Vagina (tissue), 2 donors: ENCODE results near the gene TATDN2. TPM values are rescaled to one million over a fixed set of nuclear protein-coding genes. Genes with fewer than 3 reads are reported as not detected.
A peak's percentile ranks its signal among the peaks of the same experiment; 100 is the strongest.

ENCODE experiments used
- DNase-seq, 2 donors: peaks; one replicate each; pipeline ENCODE4 v3.0.0-alpha.2; 2017; ENCODE audit errors: extremely low spot score in 2 of 2
- H3K27ac ChIP-seq: fragments of 200-600 bp; sonication (generic); one replicate; pipeline ENCODE4 v1.5.1; 2019
- H3K27me3 ChIP-seq: fragments of 200-600 bp; sonication (generic); one replicate; pipeline ENCODE4 v1.5.1; 2019
- H3K36me3 ChIP-seq, 2 donors: fragments of 200-600 bp; sonication (generic); one replicate each; pipeline ENCODE4 v1.5.1; 2017 to 2019
- H3K4me1 ChIP-seq: fragments of 200-600 bp; sonication (generic); one replicate; pipeline ENCODE4 v1.5.1; 2019
- H3K4me3 ChIP-seq, 2 donors: fragments of 200-600 bp; sonication (generic); 1 replicate in 1 of 2; 2 replicates in 1 of 2; pipeline ENCODE4 v1.5.1; 2016 to 2019
- H3K9me3 ChIP-seq: fragments of 200-600 bp; sonication (generic); one replicate; pipeline ENCODE4 v1.5.1; 2019
- CTCF ChIP-seq, 3 experiments: fragments of 450-650 bp in 2 of 3; fragments of 200-600 bp in 1 of 3; sonication (generic) in 1 of 3; IDR thresholded peaks; one replicate each; pipeline ENCODE4 v1.5.1; 2017 to 2019; ENCODE audit warnings: antibody characterized with exemption in 3 of 3, mild to moderate bottlenecking in 2 of 3, moderate library complexity in 2 of 3
- POLR2A ChIP-seq, 2 donors: fragments of 450-650 bp; IDR thresholded peaks; one replicate each; pipeline ENCODE4 v1.6.1; 2017; ENCODE audit warnings: antibody characterized with exemption in 2 of 2, mild to moderate bottlenecking in 2 of 2, moderate library complexity in 2 of 2
- POLR2AphosphoS5 ChIP-seq, 2 donors: sonication (generic); formaldehyde crosslinking; IDR thresholded peaks; one replicate each; pipeline ENCODE4 v1.9.0; 2017; ENCODE audit warnings: antibody characterized with exemption in 2 of 2, mild to moderate bottlenecking in 2 of 2, low read depth in 1 of 2; ENCODE audit not compliant: insufficient read depth in 1 of 2
- intact Hi-C: fragments of 100-400 bp; cut with DNase I; formaldehyde crosslinking; loops from one replicate; pipeline ENCODE4 v1.15.1; 2023
- total RNA-seq: library from RNA; depleted of rRNA; stranded (reverse); fragments of >200 nt; gene quantifications from one replicate; pipeline ENCODE4 v1.2.3, GENCODE V29; 2016

Gene TATDN2
- total RNA-seq, 1 donor from 2014 or later, result 34.4 TPM

- intact Hi-C loops, result no loop called here
- no peaks in the 10 kb centered on the region for H3K9me3 ChIP-seq
- DNase-seq, result no peak
- TF ChIP-seq CTCF (IDR thresholded peaks at IDR 0.05), result no peak
- TF ChIP-seq POLR2A (IDR thresholded peaks at IDR 0.05), result no peak
- no peak for TF ChIP-seq POLR2AphosphoS5 (IDR thresholded peaks at IDR 0.05; ENCODE audit: insufficient read depth in 1 of 2, low read depth in 1 of 2)
- H3K4me1 ChIP-seq, result no peaks in the 10 kb centered on the region
- H3K36me3 ChIP-seq, result peaks cover 0 to 26% of the 10 kb centered on the region in 2 donors
- H3K4me3 ChIP-seq, result no peak overlapping the region
- no peak overlapping the region for H3K27ac ChIP-seq
- no peaks in the 10 kb centered on the region for H3K27me3 ChIP-seq
Measured at GRCh38 chr3:10286133-10286524, 37.9 kb downstream of the TATDN2 start.

GRCh38 chr3:10286596-10287295 lies 38.5 kb downstream of the TATDN2 start:
- Histone ChIP-seq H3K4me3 (no peak overlapping the region), H3K27me3 (no peaks in the 10 kb centered on the region), H3K27ac (no peak overlapping the region), H3K4me1 (no peaks in the 10 kb centered on the region), H3K36me3 (peaks cover 0 to 24% of the 10 kb centered on the region in 2 donors), H3K9me3 (no peaks in the 10 kb centered on the region)
- TF ChIP-seq POLR2AphosphoS5 (IDR thresholded peaks at IDR 0.05; ENCODE audit: insufficient read depth in 1 of 2, low read depth in 1 of 2), result no peak
- TF ChIP-seq CTCF (IDR thresholded peaks at IDR 0.05), result peak in 1 of 3 experiments; percentile 13
- TF ChIP-seq POLR2A (IDR thresholded peaks at IDR 0.05), result no peak
- no peak for DNase-seq
- intact Hi-C loops, result no loop called here

- no peak for DNase-seq
- intact Hi-C loops, result no loop called here
- Histone ChIP-seq H3K4me1 (no peaks in the 10 kb centered on the region), H3K27ac (no peak overlapping the region), H3K36me3 (peaks cover 0 to 30% of the 10 kb centered on the region in 2 donors), H3K9me3 (no peaks in the 10 kb centered on the region), H3K4me3 (no peak overlapping the region), H3K27me3 (no peaks in the 10 kb centered on the region)
- TF ChIP-seq POLR2A (IDR thresholded peaks at IDR 0.05) (no peak), CTCF (IDR thresholded peaks at IDR 0.05) (no peak), POLR2AphosphoS5 (IDR thresholded peaks at IDR 0.05; ENCODE audit: insufficient read depth in 1 of 2, low read depth in 1 of 2) (no peak)
Measured at GRCh38 chr3:10287936-10288574, 39.8 kb downstream of the TATDN2 start.

- no peak for DNase-seq
- no peak overlapping the region for H3K4me3 ChIP-seq
- H3K4me1 ChIP-seq, result no peaks in the 10 kb centered on the region
- peaks cover 0 to 30% of the 10 kb centered on the region in 2 donors for H3K36me3 ChIP-seq
- H3K27ac ChIP-seq, result no peak overlapping the region
- no peaks in the 10 kb centered on the region for H3K27me3 ChIP-seq
- H3K9me3 ChIP-seq, result no peaks in the 10 kb centered on the region
- TF ChIP-seq POLR2A (IDR thresholded peaks at IDR 0.05), result no peak
- TF ChIP-seq POLR2AphosphoS5 (IDR thresholded peaks at IDR 0.05; ENCODE audit: insufficient read depth in 1 of 2, low read depth in 1 of 2), result no peak
- TF ChIP-seq CTCF (IDR thresholded peaks at IDR 0.05), result no peak
- intact Hi-C loops, result no loop called here
Measured at GRCh38 chr3:10288575-10288960, 40.3 kb downstream of the TATDN2 start.

- H3K27me3 ChIP-seq, result no peaks in the 10 kb centered on the region
- H3K36me3 ChIP-seq, result peaks cover 0 to 30% of the 10 kb centered on the region in 2 donors
- intact Hi-C loops, result no loop called here
- TF ChIP-seq POLR2AphosphoS5 (IDR thresholded peaks at IDR 0.05; ENCODE audit: insufficient read depth in 1 of 2, low read depth in 1 of 2) (no peak), CTCF (IDR thresholded peaks at IDR 0.05) (no peak), POLR2A (IDR thresholded peaks at IDR 0.05) (no peak)
- no peak overlapping the region for H3K27ac ChIP-seq
- H3K4me3 ChIP-seq, result no peak overlapping the region
- no peaks in the 10 kb centered on the region for H3K9me3 ChIP-seq
- DNase-seq, result no peak
- H3K4me1 ChIP-seq, result no peaks in the 10 kb centered on the region
Measured at GRCh38 chr3:10289077-10289476, 40.8 kb downstream of the TATDN2 start.
